RWPE2 (cell line): Measurements from ENCODE around the gene TRPT1.

Experiments
- ATAC-seq: fragments of 200-7000 bp; cut with Tn5 transposase; 3 replicates; pipeline ENCODE4 v1.9.1; 2021; ENCODE audit warnings: low read depth
- DNase-seq: peaks from one replicate; pipeline ENCODE4 v3.0.0-alpha.2; 2020; ENCODE audit warnings: low spot score
- H3K27ac ChIP-seq: fragments of 450-650 bp; 2 replicates; pipeline ENCODE4 v1.5.1; 2017; ENCODE audit warnings: mild to moderate bottlenecking; ENCODE audit not compliant: poor library complexity, severe bottlenecking
- H3K27me3 ChIP-seq: fragments of 250-450 bp; sonication (Bioruptor Pico); 2 replicates; pipeline ENCODE4 v1.5.1; 2021; ENCODE audit warnings: mild to moderate bottlenecking, moderate library complexity; ENCODE audit not compliant: insufficient read depth, poor library complexity, severe bottlenecking
- H3K36me3 ChIP-seq: fragments of 250-450 bp; sonication (Bioruptor Pico); 2 replicates; pipeline ENCODE4 v1.5.1; 2020; ENCODE audit warnings: low read depth, mild to moderate bottlenecking, moderate library complexity
- H3K4me1 ChIP-seq: fragments of 250-450 bp; sonication (Bioruptor Pico); 2 replicates; pipeline ENCODE4 v1.5.1; 2021; ENCODE audit warnings: mild to moderate bottlenecking, moderate library complexity; ENCODE audit not compliant: insufficient read depth, poor library complexity, severe bottlenecking
- H3K4me3 ChIP-seq: fragments of 250-450 bp; sonication (Bioruptor Pico); 2 replicates; pipeline ENCODE4 v1.5.1; 2021; ENCODE audit warnings: mild to moderate bottlenecking, moderate library complexity; ENCODE audit not compliant: severe bottlenecking
- H3K9me3 ChIP-seq: fragments of 250-450 bp; sonication (Bioruptor Pico); 2 replicates; pipeline ENCODE4 v1.5.1; 2021; ENCODE audit warnings: mild to moderate bottlenecking, moderate library complexity; ENCODE audit not compliant: severe bottlenecking
- CTCF ChIP-seq: fragments of 450-650 bp; IDR thresholded peaks from one replicate; pipeline ENCODE4 v1.5.1; 2017; ENCODE audit warnings: mild to moderate bottlenecking, moderate library complexity; ENCODE audit not compliant: poor library complexity, severe bottlenecking

Gene TRPT1

GRCh38 chr11:64222651-64223000 lies 3.4 kb downstream of the TRPT1 start:
- no peak for DNase-seq
- H3K4me3 ChIP-seq: no peak overlapping the region
- no peaks in the 10 kb centered on the region for H3K36me3 ChIP-seq
- no peak for TF ChIP-seq CTCF
- no peaks in the 10 kb centered on the region for H3K27me3 ChIP-seq
- no peaks in the 10 kb centered on the region for H3K9me3 ChIP-seq
- H3K27ac ChIP-seq: no peak overlapping the region
- peaks cover 8% of the 10 kb centered on the region for H3K4me1 ChIP-seq
- no peak for ATAC-seq

- H3K27me3 ChIP-seq: no peaks in the 10 kb centered on the region
- no peaks in the 10 kb centered on the region for H3K9me3 ChIP-seq
- DNase-seq (no peak), ATAC-seq (no peak)
- no peak overlapping the region for H3K27ac ChIP-seq
- peaks cover 8% of the 10 kb centered on the region for H3K4me1 ChIP-seq
- no peak for TF ChIP-seq CTCF
- H3K36me3 ChIP-seq: no peaks in the 10 kb centered on the region
- no peak overlapping the region for H3K4me3 ChIP-seq
Observed at GRCh38 chr11:64220798-64221197, 5.2 kb downstream of the TRPT1 start.

- Histone ChIP-seq H3K4me1 (peaks cover 8% of the 10 kb centered on the region), H3K27me3 (no peaks in the 10 kb centered on the region), H3K27ac (no peak overlapping the region), H3K36me3 (no peaks in the 10 kb centered on the region), H3K4me3 (no peak overlapping the region), H3K9me3 (no peaks in the 10 kb centered on the region)
- no peak for DNase-seq
- ATAC-seq: no peak
- TF ChIP-seq CTCF: no peak
Observed at GRCh38 chr11:64220271-64220670, 5.7 kb downstream of the TRPT1 start.

- Histone ChIP-seq H3K36me3 (no peaks in the 10 kb centered on the region), H3K27ac (no peak overlapping the region), H3K27me3 (no peaks in the 10 kb centered on the region), H3K4me3 (no peak overlapping the region), H3K9me3 (no peaks in the 10 kb centered on the region), H3K4me1 (peaks cover 8% of the 10 kb centered on the region)
- ATAC-seq: no peak
- DNase-seq: no peak
- no peak for TF ChIP-seq CTCF
Observed at GRCh38 chr11:64219755-64220154, 6.2 kb downstream of the TRPT1 start.

GRCh38 chr11:64219354-64219684 lies 6.7 kb downstream of the TRPT1 start:
- Histone ChIP-seq H3K27me3 (no peaks in the 10 kb centered on the region), H3K27ac (no peak overlapping the region), H3K4me1 (peaks cover 6% of the 10 kb centered on the region), H3K4me3 (no peak overlapping the region), H3K9me3 (no peaks in the 10 kb centered on the region), H3K36me3 (no peaks in the 10 kb centered on the region)
- no peak for DNase-seq
- TF ChIP-seq CTCF: no peak
- no peak for ATAC-seq
